ENCODE measurements around the gene PREX1. TPM values are rescaled to one million over a fixed set of nuclear protein-coding genes. Genes with fewer than 3 reads are reported as not detected.

PREX1 gene
- total RNA-seq, 2 experiments from 2014 or later, result 36.5 to 39.2 TPM

DNA sequence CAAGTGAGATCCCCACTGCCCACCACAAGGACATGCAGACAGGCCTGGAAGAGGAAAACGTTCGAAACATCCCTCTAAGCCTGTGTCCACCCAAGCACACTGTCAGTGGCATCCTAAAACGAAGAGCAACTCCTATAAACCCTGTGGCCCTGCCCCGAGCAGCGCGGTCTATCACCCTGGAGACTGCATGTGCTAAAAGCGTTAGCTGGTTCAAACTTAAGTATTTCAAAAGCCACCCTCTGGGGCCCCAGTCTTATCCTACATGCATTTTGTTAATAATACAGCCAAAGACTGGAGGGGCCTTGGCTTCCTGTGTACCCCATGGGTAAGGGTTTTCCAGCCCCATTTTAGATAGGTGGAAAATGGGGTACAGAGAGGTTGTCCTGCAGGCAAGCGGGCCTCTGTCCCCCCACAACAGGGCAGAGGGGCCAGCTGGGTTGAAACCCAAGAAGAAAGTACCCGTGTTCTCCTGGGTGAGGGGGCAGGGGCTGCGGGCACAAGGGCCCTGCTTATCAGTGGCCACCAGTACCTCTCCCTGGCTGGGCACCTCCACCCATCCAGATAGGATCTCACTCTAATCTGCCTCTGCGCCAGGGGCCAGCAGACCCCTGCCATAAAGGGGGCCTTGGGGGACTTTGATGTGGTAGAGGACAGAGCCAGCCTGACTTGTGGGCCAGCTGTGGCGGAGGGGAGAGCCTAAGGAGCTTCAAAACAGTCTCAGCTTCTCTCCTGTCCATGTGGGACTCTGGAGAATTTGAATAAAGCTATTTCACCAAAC is 28.3 kb downstream of the PREX1 start:
- Mint-ChIP-seq H3K4me3 (no peak overlapping the region), H3K9me3 (ENCODE audit: low read depth) (no peaks in the 10 kb centered on the region), H3K27me3 (no peaks in the 10 kb centered on the region), H3K36me3 (ENCODE audit: low read depth) (peaks cover 6% of the 10 kb centered on the region), H3K27ac (no peak overlapping the region), H3K4me1 (peaks cover 31% of the 10 kb centered on the region)
- ATAC-seq (no peak), DNase-seq (no peak)
- CTCF ChIA-PET, result interaction anchor here (0.6 to 1.2 kb wide), 6 partner anchors 11 to 165 kb away, joined by 3 to 4 read pairs (median 3); no protein-coding TSS in a partner anchor
- intact Hi-C loops (cut with DNase I, micrococcal nuclease), result no loop called here
- POLR2A ChIA-PET, result interaction anchor here (0.8 kb wide), 1 partner anchor 9 kb away, joined by 3 read pairs; no protein-coding TSS in a partner anchor

DNA sequence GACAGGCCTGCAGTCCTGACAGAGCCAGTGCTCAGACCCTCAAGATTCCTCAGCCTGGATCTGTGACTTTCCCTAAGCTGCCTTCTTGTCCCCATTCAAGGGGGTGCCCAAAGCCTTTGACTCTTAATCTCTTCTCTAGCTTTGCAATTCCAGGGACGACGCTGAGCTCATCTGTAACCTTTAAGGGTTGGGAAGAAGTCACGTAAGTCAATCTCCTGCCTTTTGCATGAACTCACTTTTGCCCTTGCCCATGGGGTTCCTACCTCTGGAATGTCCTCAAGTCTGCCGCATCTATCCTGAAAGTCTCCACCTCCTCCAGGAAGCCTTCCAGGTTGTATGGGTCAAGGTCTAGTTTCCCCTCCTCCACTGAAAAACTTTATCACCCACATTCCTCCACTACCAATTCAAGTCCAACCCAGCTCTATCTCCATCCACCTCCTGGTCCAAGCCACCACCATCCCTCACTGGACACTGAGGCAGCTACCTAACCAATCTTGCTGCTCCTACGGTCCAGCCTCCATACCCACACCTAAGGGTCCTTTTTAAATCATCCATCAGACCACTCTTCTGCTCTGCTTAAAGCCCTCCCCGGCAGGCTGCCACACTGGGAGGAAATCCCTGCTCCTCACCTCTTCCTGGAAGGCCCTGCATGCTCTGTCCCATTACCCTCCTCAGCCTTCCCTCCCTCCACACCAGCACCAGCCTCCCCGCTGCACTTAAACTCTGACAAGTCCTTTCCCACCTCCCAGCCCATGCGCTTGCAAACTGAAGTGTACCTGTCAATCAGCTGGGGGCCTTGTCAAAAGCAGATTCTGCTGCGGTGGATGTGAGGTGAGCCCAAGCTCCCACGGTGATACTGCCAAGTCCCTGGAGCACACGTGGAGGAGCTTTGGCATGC is 29.7 kb downstream of the PREX1 start:
- Mint-ChIP-seq H3K9me3 (ENCODE audit: low read depth) (no peaks in the 10 kb centered on the region), H3K36me3 (ENCODE audit: low read depth) (no peaks in the 10 kb centered on the region), H3K27me3 (no peaks in the 10 kb centered on the region), H3K4me1 (peaks cover 24% of the 10 kb centered on the region), H3K4me3 (no peak overlapping the region), H3K27ac (no peak overlapping the region)
- ATAC-seq (no peak), DNase-seq (no peak)
- POLR2A ChIA-PET, result no interaction called here
- intact Hi-C loops (cut with DNase I, micrococcal nuclease), result no loop called here
- CTCF ChIA-PET, result interaction anchor here (0.6 to 0.7 kb wide), 2 partner anchors 131 to 160 kb away, joined by 3 read pairs; no protein-coding TSS in a partner anchor

DNA sequence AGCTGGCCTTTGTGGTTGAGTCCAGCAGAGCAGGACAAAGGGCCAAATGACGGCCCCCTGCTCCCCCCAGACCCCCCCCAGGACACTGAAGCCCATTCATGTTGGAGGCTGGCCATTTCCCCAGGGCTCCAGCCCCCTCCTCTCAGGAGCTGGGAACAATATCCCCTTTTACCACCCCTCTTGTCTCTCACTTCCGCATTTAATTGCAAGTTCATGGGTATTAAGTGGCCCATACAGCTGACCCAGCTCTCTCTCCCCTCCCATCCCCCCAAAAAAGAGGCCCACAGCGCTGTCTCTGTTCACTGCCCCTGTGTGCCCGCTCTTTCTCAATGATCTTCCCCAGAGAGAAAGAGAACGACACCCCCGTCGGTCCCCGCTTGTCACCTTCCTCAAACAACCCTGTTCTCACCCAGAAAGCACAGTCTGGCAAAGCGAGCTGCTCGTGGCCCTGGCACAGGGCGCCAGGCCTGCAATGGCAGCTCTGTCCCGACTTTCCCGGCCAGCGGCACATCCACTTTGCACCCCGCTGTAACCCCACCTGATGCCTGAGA is 30.4 kb downstream of the PREX1 start:
- ChIA-PET CTCF (interaction anchor here (0.7 to 0.9 kb wide), 2 partner anchors 47 to 161 kb away, joined by 3 read pairs; no protein-coding TSS in a partner anchor), POLR2A (no interaction called here)
- DNase-seq (no peak), ATAC-seq (no peak)
- no peak overlapping the region for H3K4me3 Mint-ChIP-seq
- no peak overlapping the region for H3K27ac Mint-ChIP-seq
- H3K4me1 Mint-ChIP-seq, result peaks cover 24% of the 10 kb centered on the region
- H3K27me3 Mint-ChIP-seq, result no peaks in the 10 kb centered on the region
- intact Hi-C loops (cut with DNase I, micrococcal nuclease), result no loop called here
- no peaks in the 10 kb centered on the region for H3K36me3 Mint-ChIP-seq (ENCODE audit: low read depth)
- H3K9me3 Mint-ChIP-seq (ENCODE audit: low read depth), result no peaks in the 10 kb centered on the region

DNA sequence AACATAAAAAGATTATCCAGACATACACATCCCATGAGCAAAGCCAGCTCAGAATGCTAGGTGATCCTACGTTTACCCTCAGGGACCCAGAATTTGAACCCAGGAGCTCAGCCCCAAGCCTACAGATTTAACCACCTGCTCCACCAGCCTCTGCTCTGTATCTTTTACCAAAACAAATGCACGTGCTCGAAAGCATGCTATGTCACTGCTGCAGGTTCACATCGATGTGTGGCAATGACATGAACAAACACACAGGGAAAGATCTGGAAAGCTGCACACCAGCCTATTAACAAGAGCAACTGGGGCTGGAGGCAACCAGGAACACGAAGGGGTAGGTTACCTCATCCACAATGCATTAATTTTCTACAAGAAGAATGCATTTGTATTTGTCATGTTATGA is 32.1 kb downstream of the PREX1 start:
- no peak for ATAC-seq
- Mint-ChIP-seq H3K4me3 (no peak overlapping the region), H3K27me3 (no peaks in the 10 kb centered on the region), H3K9me3 (ENCODE audit: low read depth) (no peaks in the 10 kb centered on the region), H3K36me3 (ENCODE audit: low read depth) (no peaks in the 10 kb centered on the region), H3K4me1 (peaks cover 28% of the 10 kb centered on the region), H3K27ac (no peak overlapping the region)
- intact Hi-C loops (cut with DNase I, micrococcal nuclease), result no loop called here
- ChIA-PET CTCF (no interaction called here), POLR2A (no interaction called here)
- DNase-seq, result no peak

DNA sequence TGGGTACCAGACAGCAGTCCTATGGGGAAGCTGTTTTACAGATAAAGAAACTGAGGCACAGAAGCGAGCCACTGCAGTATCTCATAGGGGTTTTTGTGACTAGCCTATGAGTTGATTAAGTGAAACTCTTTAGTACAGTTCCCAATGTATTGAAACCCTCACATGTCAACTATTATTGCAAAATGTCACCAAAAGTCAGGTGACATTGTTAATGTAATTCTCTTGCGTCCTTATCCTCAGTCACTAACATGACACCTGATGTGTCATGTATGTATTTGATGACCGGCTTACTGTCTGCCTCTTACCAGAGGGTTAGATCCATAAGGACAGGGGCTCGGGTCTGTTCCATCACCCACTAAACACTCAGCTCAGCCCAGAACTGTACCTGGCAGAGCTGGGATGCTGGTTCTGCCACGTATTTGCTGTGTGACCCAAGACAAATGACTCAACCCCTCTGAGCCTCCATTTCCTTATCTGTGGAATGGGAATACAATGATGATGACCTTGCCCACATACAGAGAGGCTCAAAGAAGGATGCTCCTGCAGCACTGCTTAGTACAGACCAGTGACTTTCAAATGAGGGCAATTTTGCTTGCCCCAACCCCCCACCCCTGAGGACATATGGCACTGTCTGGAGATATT is 32.9 kb downstream of the PREX1 start:
- no peaks in the 10 kb centered on the region for H3K36me3 Mint-ChIP-seq (ENCODE audit: low read depth)
- H3K4me1 Mint-ChIP-seq, result peaks cover 36% of the 10 kb centered on the region
- ChIA-PET CTCF (no interaction called here), POLR2A (no interaction called here)
- DNase-seq, result no peak
- no peak for ATAC-seq
- H3K4me3 Mint-ChIP-seq, result no peak overlapping the region
- intact Hi-C loops (cut with DNase I, micrococcal nuclease), result no loop called here
- H3K27me3 Mint-ChIP-seq, result no peaks in the 10 kb centered on the region
- no peak overlapping the region for H3K27ac Mint-ChIP-seq
- H3K9me3 Mint-ChIP-seq (ENCODE audit: low read depth), result no peaks in the 10 kb centered on the region

DNA sequence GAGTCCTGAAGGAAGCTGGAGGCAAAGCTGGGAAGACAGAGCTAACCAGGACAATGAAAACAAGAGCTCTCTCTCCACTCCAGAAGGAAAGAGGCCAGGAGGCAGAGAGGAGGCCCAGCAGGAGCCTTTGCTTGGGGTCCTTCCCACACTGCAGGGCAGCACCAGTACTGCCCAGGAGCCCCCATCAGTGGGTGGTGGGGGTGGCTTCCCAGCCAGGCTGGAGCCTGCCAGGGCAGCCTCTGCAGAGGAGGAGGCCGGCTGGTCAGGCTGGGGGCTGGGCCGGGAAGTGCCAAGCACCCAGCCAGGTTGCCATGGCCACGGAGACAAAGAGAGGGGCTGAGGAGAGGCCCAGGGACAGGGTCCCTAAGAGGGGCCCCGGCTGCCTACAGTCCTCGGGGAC is 33.4 kb downstream of the PREX1 start:
- Mint-ChIP-seq H3K9me3 (ENCODE audit: low read depth) (no peaks in the 10 kb centered on the region), H3K36me3 (ENCODE audit: low read depth) (no peaks in the 10 kb centered on the region), H3K4me3 (no peak overlapping the region), H3K27me3 (no peaks in the 10 kb centered on the region), H3K4me1 (peaks cover 39% of the 10 kb centered on the region), H3K27ac (no peak overlapping the region)
- DNase-seq (no peak), ATAC-seq (no peak)
- CTCF ChIA-PET, result no interaction called here
- intact Hi-C loops (cut with DNase I, micrococcal nuclease), result no loop called here
- POLR2A ChIA-PET, result no interaction called here

DNA sequence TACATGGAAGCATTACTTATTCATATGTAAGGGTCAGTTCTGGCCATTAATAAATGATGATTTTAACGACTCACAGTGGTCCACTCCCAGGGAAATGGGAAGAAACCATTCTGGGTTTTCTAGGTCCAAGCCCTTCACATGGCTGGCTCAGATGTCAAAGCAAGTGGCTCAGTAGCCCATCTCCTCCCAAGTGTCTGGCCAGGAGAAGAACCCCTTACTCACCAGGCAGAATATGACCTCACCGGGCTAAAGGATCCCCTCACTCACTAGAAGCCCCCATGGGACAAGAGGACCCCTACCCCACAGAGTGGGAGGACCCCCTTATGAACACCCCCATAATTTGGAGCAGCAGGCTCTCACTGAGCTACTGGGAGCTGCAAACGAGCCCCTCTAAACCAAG is 34.0 kb downstream of the PREX1 start:
- H3K27me3 Mint-ChIP-seq, result no peaks in the 10 kb centered on the region
- no peak overlapping the region for H3K27ac Mint-ChIP-seq
- no peak for DNase-seq

DNA sequence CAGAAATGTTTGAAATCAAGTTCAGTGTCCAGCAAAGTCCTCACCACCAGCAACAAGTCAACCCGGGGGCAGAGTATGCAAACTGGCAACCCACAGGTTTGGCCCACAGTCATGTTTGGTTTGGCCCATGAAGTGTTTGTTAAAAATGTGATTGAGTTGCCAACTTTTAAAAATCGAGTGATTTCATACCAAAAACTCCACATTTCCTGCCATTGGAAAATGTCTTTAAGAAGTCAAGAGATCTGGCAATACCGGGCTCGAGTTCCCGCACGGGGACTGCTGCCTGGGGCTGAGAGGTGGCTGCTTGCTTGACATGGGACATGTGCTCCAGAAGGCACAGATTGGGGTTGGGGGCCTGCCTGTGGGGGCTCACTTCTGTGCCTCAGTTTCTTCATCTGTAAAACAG is 36.1 kb downstream of the PREX1 start:
- Mint-ChIP-seq H3K27me3 (no peaks in the 10 kb centered on the region), H3K9me3 (ENCODE audit: low read depth) (no peaks in the 10 kb centered on the region), H3K4me3 (no peak overlapping the region), H3K4me1 (peaks cover 54% of the 10 kb centered on the region), H3K36me3 (ENCODE audit: low read depth) (no peaks in the 10 kb centered on the region), H3K27ac (no peak overlapping the region)
- ChIA-PET CTCF (interaction anchor here (0.7 to 1.0 kb wide), 3 partner anchors 18 to 200 kb away, joined by 3 read pairs; no protein-coding TSS in a partner anchor), POLR2A (no interaction called here)
- ATAC-seq, result no peak
- intact Hi-C loops (cut with DNase I, micrococcal nuclease), result no loop called here
- DNase-seq, result no peak

More for the DNA sequence above, 34.0 kb downstream of the PREX1 start:
- Mint-ChIP-seq H3K9me3 (ENCODE audit: low read depth) (no peaks in the 10 kb centered on the region), H3K4me1 (peaks cover 45% of the 10 kb centered on the region), H3K4me3 (no peak overlapping the region), H3K36me3 (ENCODE audit: low read depth) (no peaks in the 10 kb centered on the region)
- intact Hi-C loops (cut with DNase I, micrococcal nuclease), result no loop called here
- ATAC-seq, result no peak
- CTCF ChIA-PET, result interaction anchor here (0.6 kb wide), 2 partner anchors 19 to 53 kb away, joined by 3 read pairs; no protein-coding TSS in a partner anchor
- POLR2A ChIA-PET, result no interaction called here

DNA sequence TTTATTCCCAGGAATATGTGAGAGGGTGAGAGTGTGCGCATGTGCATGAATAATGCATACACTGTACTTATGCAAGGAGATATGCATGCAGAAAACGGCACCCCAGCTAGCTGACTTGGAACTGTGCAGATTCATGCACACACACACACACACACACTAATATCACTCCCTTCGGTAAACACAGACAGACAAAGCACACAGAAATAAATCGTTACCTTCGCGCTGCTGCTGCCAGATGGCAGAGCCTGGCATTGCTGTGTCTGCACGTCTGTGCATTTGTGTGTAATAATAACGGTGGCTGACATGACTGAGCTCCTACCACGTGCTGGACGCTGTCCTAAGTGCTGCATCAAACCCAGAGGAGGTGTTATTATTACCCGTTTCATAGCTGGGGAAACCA is 36.8 kb downstream of the PREX1 start:
- Mint-ChIP-seq H3K4me1 (peaks cover 59% of the 10 kb centered on the region), H3K27me3 (no peaks in the 10 kb centered on the region), H3K36me3 (ENCODE audit: low read depth) (no peaks in the 10 kb centered on the region), H3K4me3 (no peak overlapping the region), H3K9me3 (ENCODE audit: low read depth) (no peaks in the 10 kb centered on the region), H3K27ac (no peak overlapping the region)
- POLR2A ChIA-PET, result interaction anchor here (0.6 to 0.8 kb wide), 2 partner anchors 8 to 53 kb away, joined by 3 read pairs; no protein-coding TSS in a partner anchor
- no peak for DNase-seq
- CTCF ChIA-PET, result interaction anchor here (0.7 to 1.0 kb wide), 3 partner anchors 17 to 200 kb away, joined by 3 read pairs; no protein-coding TSS in a partner anchor
- intact Hi-C loops (cut with DNase I, micrococcal nuclease), result no loop called here
- peak; percentile 25 for ATAC-seq

DNA sequence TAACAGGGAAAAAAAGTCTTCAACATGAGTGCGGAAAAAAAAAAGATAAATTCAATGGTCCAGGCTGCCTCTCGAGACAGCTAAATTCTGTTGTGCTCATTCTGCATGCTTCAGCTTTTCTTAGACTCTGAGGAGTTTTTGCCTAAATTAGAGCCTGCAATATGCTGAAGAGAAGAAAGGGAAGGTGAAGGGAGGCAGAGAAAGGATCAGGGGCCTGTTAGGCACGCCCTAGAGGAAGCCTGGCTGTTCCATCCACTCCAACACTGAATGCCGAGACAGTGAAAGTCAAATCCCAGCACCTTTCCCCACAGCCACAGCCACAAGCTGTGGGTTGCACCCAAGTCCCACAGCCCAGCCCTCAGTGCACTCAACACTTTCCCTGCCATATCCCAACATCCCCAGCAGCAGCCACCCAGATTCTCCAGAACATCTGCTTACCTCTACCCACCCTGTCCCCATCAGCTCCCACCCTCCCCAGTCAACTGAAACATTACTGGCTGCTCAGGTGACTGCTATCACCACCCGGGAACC is 37.3 kb downstream of the PREX1 start:
- no peak for DNase-seq
- no peak for ATAC-seq
- ChIA-PET POLR2A (interaction anchor here (0.6 to 0.8 kb wide), 2 partner anchors 9 to 52 kb away, joined by 3 read pairs; no protein-coding TSS in a partner anchor), CTCF (interaction anchor here (1.0 kb wide), 1 partner anchor 133 kb away, joined by 3 read pairs; no protein-coding TSS in a partner anchor)
- H3K36me3 Mint-ChIP-seq (ENCODE audit: low read depth), result no peaks in the 10 kb centered on the region
- no peak overlapping the region for H3K4me3 Mint-ChIP-seq
- H3K27me3 Mint-ChIP-seq, result no peaks in the 10 kb centered on the region
- no peaks in the 10 kb centered on the region for H3K9me3 Mint-ChIP-seq (ENCODE audit: low read depth)
- peaks cover 61% of the 10 kb centered on the region for H3K4me1 Mint-ChIP-seq
- peak overlapping the region; percentile 7 for H3K27ac Mint-ChIP-seq
- intact Hi-C loops (cut with DNase I, micrococcal nuclease), result no loop called here
